Testis (tissue), 3 donors: ENCODE measurements around the gene RAB7B. TPM values are rescaled to one million over a fixed set of nuclear protein-coding genes. Genes with fewer than 3 reads are reported as not detected.

Experiments used
- DNase-seq: peaks from one replicate; pipeline ENCODE4 v3.0.0-alpha.2; 2019
- H3K27ac ChIP-seq, 2 donors: fragments of 200-600 bp; sonication (generic); one replicate each; pipeline ENCODE4 v1.5.1; 2019
- H3K27me3 ChIP-seq: fragments of 200-600 bp; sonication (generic); one replicate; pipeline ENCODE4 v1.5.1; 2019
- H3K36me3 ChIP-seq: fragments of 200-600 bp; sonication (generic); one replicate; pipeline ENCODE4 v1.5.1; 2017; ENCODE audit warnings: low read depth; ENCODE audit errors: missing control alignments
- H3K4me1 ChIP-seq: fragments of 200-600 bp; sonication (generic); one replicate; pipeline ENCODE4 v1.5.1; 2019
- H3K4me3 ChIP-seq, 2 donors: fragments of 200-600 bp; sonication (generic); one replicate each; pipeline ENCODE4 v1.5.1; 2017 to 2019
- H3K9me3 ChIP-seq: fragments of 200-600 bp; sonication (generic); one replicate; pipeline ENCODE4 v1.5.1; 2017
- CTCF ChIP-seq, 3 experiments: fragments of 450-650 bp in 2 of 3; fragments of 200-600 bp in 1 of 3; sonication (generic) in 1 of 3; IDR thresholded peaks; one replicate each; pipeline ENCODE4 v1.5.1; 2016 to 2019; ENCODE audit warnings: antibody characterized with exemption in 3 of 3, mild to moderate bottlenecking in 2 of 3, moderate library complexity in 1 of 3
- POLR2A ChIP-seq: fragments of 450-650 bp; IDR thresholded peaks from one replicate; pipeline ENCODE4 v1.6.1; 2017; ENCODE audit warnings: antibody characterized with exemption, mild to moderate bottlenecking, moderate library complexity
- WGBS, 2 donors: methylation state at CpG; one replicate each; pipeline ENCODE4 v1.1.5; 2018; 5-methylcytosine and 5-hydroxymethylcytosine counted together
- intact Hi-C: fragments of 100-400 bp; cut with DNase I; formaldehyde crosslinking; loops from one replicate; pipeline ENCODE4 v1.15.1; 2023; ENCODE audit warnings: low total_unique reads
- polyA plus RNA-seq: library from polyadenylated mRNA; stranded (reverse); fragments of 350-450 nt; fragmentation: Illumina TruSeq; extraction: RNeasy Lipid Tissue Mini Kit (QIAGEN cat#74804); gene quantifications from one replicate; pipeline ENCODE4 v1.2.3, GENCODE V29; 2014; ENCODE audit warnings: low read depth, low replicate concordance; ENCODE audit not compliant: insufficient read depth
- total RNA-seq, 2 donors: library from RNA; depleted of rRNA; stranded (reverse); fragments of >200 nt; gene quantifications; one replicate each; pipeline ENCODE4 v1.2.3, GENCODE V29; 2016

Gene RAB7B
- total and polyA plus RNA-seq, 3 donors from 2014 or later: 1.7 to 8.4 (median 6.2) TPM

- Histone ChIP-seq H3K36me3 (no peaks in the 10 kb centered on the region), H3K9me3 (no peaks in the 10 kb centered on the region), H3K4me1 (peaks cover 19% of the 10 kb centered on the region), H3K27ac (no peak overlapping the region), H3K4me3 (no peak overlapping the region), H3K27me3 (no peaks in the 10 kb centered on the region)
- peak; percentile 86 for DNase-seq
- TF ChIP-seq POLR2A: no peak
- no peak for TF ChIP-seq CTCF (IDR thresholded peaks at IDR 0.05)
- WGBS, 2 donors: 50 to 56% methylated on average over 8 of the region's 8 CpGs
- intact Hi-C loops: loop anchor here (5.0 to 10.0 kb wide), 2 partner anchors 60 to 182 kb away; no protein-coding TSS in a partner anchor
These were observed 26.3 kb downstream of the RAB7B start for GRCh38 chr1:205976708-205977401.

- TF ChIP-seq POLR2A: no peak
- Histone ChIP-seq H3K36me3 (no peaks in the 10 kb centered on the region), H3K9me3 (no peaks in the 10 kb centered on the region), H3K27me3 (no peaks in the 10 kb centered on the region), H3K27ac (no peak overlapping the region), H3K4me3 (no peak overlapping the region), H3K4me1 (peaks cover 19% of the 10 kb centered on the region)
- intact Hi-C loops: loop anchor here (5.0 to 10.0 kb wide), 2 partner anchors 59 to 181 kb away; no protein-coding TSS in a partner anchor
- 73 to 89% methylated on average over 4 of the region's 4 CpGs for WGBS, 2 donors
- DNase-seq: no peak
These were observed 27.2 kb downstream of the RAB7B start for GRCh38 chr1:205976036-205976435.

DNA sequence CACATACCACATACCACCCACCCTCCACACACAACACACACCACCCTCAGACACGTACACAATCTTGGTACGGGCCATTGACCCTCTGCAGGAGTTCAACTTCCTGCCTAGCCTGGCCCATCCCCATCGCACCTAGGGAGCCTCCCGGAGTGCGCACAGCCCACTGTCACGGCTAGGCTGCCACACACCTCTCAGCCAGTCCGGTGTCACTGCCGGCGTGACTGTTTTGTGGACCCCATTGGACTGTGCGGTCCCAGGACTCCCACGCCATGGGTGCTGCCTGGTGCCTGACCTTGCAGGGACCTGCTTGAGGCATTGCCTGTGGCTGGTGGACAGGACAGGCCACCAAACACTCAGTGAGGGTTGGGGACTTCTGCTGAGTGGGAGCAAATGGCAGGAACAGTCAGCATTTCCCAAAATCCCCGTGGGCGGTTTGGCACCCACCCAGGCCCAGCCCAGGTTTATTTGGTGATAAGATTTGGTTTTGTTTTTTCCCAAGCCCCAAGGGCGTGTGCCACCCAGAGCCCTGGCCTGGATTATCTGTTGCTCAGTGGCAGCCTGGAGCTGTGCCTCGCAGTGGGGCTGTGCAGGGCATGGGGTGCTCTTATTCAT is 27.7 kb downstream of the RAB7B start:
- no peak for DNase-seq

DNA sequence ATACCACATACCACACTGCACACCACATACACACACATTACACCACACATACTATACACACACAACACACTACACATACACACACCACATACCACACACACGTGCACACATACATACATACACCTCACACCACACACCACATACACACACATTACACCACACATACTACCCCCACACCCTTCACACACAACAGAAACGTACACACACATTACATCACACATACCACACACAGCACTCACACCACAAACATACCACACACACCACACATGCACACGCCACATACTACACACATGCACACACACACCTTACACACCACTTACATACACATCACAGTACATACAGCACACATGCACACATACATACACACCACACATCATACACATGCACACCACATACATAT is 28.5 kb downstream of the RAB7B start:
- no peak for TF ChIP-seq CTCF (IDR thresholded peaks at IDR 0.05)
- TF ChIP-seq POLR2A: no peak
- no peaks in the 10 kb centered on the region for H3K36me3 ChIP-seq
- peaks cover 19% of the 10 kb centered on the region for H3K4me1 ChIP-seq
- H3K9me3 ChIP-seq: no peaks in the 10 kb centered on the region
- intact Hi-C loops: loop anchor here (5.0 to 10.0 kb wide), 2 partner anchors 57 to 180 kb away; no protein-coding TSS in a partner anchor
- no peak overlapping the region for H3K4me3 ChIP-seq
- 88 to 90% methylated on average over 3 of the region's 3 CpGs for WGBS, 2 donors
- H3K27ac ChIP-seq: no peak overlapping the region
- no peak for DNase-seq
- no peaks in the 10 kb centered on the region for H3K27me3 ChIP-seq

More for the DNA sequence above, 27.7 kb downstream of the RAB7B start:
- TF ChIP-seq POLR2A: no peak
- 69% methylated on average over 10 to 15 of the region's 15 CpGs for WGBS, 2 donors
- Histone ChIP-seq H3K27me3 (no peaks in the 10 kb centered on the region), H3K36me3 (no peaks in the 10 kb centered on the region), H3K27ac (no peak overlapping the region), H3K9me3 (no peaks in the 10 kb centered on the region), H3K4me1 (peaks cover 19% of the 10 kb centered on the region), H3K4me3 (no peak overlapping the region)
- intact Hi-C loops: loop anchor here (5.0 to 10.0 kb wide), 2 partner anchors 58 to 181 kb away; no protein-coding TSS in a partner anchor

- no peak for TF ChIP-seq CTCF (IDR thresholded peaks at IDR 0.05)
- no peak for TF ChIP-seq POLR2A
- no peak overlapping the region for H3K4me3 ChIP-seq
- H3K36me3 ChIP-seq: no peaks in the 10 kb centered on the region
- DNase-seq: no peak
- intact Hi-C loops: loop anchor here (10.0 kb wide), 1 partner anchor 179 kb away; no protein-coding TSS in a partner anchor
- no peaks in the 10 kb centered on the region for H3K9me3 ChIP-seq
- no peaks in the 10 kb centered on the region for H3K27me3 ChIP-seq
- 84 to 91% methylated on average over 8 of the region's 8 CpGs for WGBS, 2 donors
- peaks cover 19% of the 10 kb centered on the region for H3K4me1 ChIP-seq
- no peak overlapping the region for H3K27ac ChIP-seq
These were observed 29.6 kb downstream of the RAB7B start for GRCh38 chr1:205973377-205974232.
